Neural progenitor cell (in vitro differentiated cells): Measurements from ENCODE around the gene TSPAN2.

Source experiments
- CTCF ChIP-seq: fragments of 200-600 bp; sonication (generic); IDR thresholded peaks from 2 replicates; pipeline ENCODE4 v1.5.1; 2017; ENCODE audit warnings: antibody characterized with exemption, mild to moderate bottlenecking
- EZH2 ChIP-seq: fragments of 200-600 bp; sonication (generic); IDR thresholded peaks from 2 replicates; pipeline ENCODE4 v1.6.1; 2017; ENCODE audit warnings: antibody characterized with exemption, mild to moderate bottlenecking, moderate library complexity
- EZH2phosphoT487 ChIP-seq: fragments of 200-600 bp; sonication (generic); IDR thresholded peaks from 2 replicates; pipeline ENCODE4 v1.6.1; 2017; ENCODE audit warnings: antibody characterized with exemption

GRCh38 chr1:115105831-115106230 lies 16.5 kb upstream of the TSPAN2 start:
- TF ChIP-seq CTCF (no peak), EZH2 (no peak), EZH2phosphoT487 (no peak)
